Right lobe of liver (tissue), 6 donors: ENCODE measurements around the gene TGFBI. TPM values are rescaled to one million over a fixed set of nuclear protein-coding genes. Genes with fewer than 3 reads are reported as not detected.

Experiments used
- ATAC-seq, 4 donors: fragments of 200-7000 bp; cut with Tn5 transposase; one replicate each; pipeline ENCODE4 v1.9.1; 2020; ENCODE audit warnings: mild to moderate bottlenecking in 4 of 4, moderate library complexity in 4 of 4
- DNase-seq, 3 donors: peaks; one replicate each; pipeline ENCODE4 v3.0.0-alpha.2; 2020
- H3K27ac ChIP-seq, 3 donors: fragments of 200-600 bp; one replicate each; pipeline ENCODE4 v1.8.0; 2022
- H3K27me3 ChIP-seq, 2 donors: fragments of 200-600 bp; one replicate each; pipeline ENCODE4 v1.8.0; 2022
- H3K36me3 ChIP-seq, 4 donors: fragments of 200-600 bp; sonication (generic) in 1 of 4; one replicate each; pipeline versions ENCODE4 v1.5.1 to v1.8.0; 2017 to 2022; ENCODE audit warnings: control low read depth in 1 of 4
- H3K4me1 ChIP-seq, 4 donors: fragments of 200-600 bp; sonication (generic) in 1 of 4; one replicate each; pipeline versions ENCODE4 v1.5.1 to v1.8.0; 2017 to 2022; ENCODE audit warnings: control low read depth in 1 of 4
- H3K4me3 ChIP-seq, 3 donors: fragments of 200-600 bp; one replicate each; pipeline ENCODE4 v1.8.0; 2022
- H3K9me3 ChIP-seq, 4 donors: fragments of 200-600 bp; sonication (generic) in 1 of 4; one replicate each; pipeline versions ENCODE4 v1.5.1 to v1.8.0; 2017 to 2022; ENCODE audit warnings: control low read depth in 1 of 4
- POLR2A ChIP-seq: fragments of 450-650 bp; IDR thresholded peaks from one replicate; pipeline ENCODE4 v1.6.1; 2017; ENCODE audit warnings: antibody characterized with exemption, mild to moderate bottlenecking
- WGBS: methylation state at CpG from one replicate; pipeline ENCODE4 v1.1.6; 2018; ENCODE audit warnings: low coverage, low lambda C conversion rate; ENCODE audit not compliant: insufficient coverage; ENCODE audit errors: missing lambda C conversion rate; 5-methylcytosine and 5-hydroxymethylcytosine counted together
- intact Hi-C, 2 donors: fragments of 100-400 bp; cut with DNase I; formaldehyde crosslinking; loops; one replicate each; pipeline versions ENCODE4 v1.11.2 to v1.14.1; 2022
- total RNA-seq, 6 experiments: library from RNA; depleted of rRNA in 2 of 6; stranded (reverse); fragments of >200 nt in 2 of 6; fragmentation: NEBNext Ultra II Directional in 3 of 6; extraction: Animal tissue kit (Norgen Biotek cat#: 25700) in 3 of 6; gene quantifications; one replicate each; pipeline versions ENCODE4 v1.1.0 to v1.2.4, GENCODE V29; 2016 to 2023
- TF ChIP-seq, protein P1 (sequence below), 4 donors: fragments of 200-600 bp in 3 of 4; fragments of 450-650 bp in 1 of 4; IDR thresholded peaks; one replicate each; pipeline versions ENCODE4 v1.5.1 to v1.8.0; 2016 to 2022; ENCODE audit warnings: antibody characterized with exemption in 4 of 4, mild to moderate bottlenecking in 2 of 4
- donor health status: DM: no; HTN: yes; CAD: no.
- donor health status: DM: no; HTN: no; CAD: no.
- donor health status: DM: no; HTN: no; CAD: no.
- donor health status: DM: no; HTN: yes; CAD: no.
- donor health status: DM: no; HTN: yes; CAD: no.

Gene TGFBI
- total RNA-seq, 6 experiments from 2014 or later: 30.7 to 143 (median 87.2) TPM

DNA sequence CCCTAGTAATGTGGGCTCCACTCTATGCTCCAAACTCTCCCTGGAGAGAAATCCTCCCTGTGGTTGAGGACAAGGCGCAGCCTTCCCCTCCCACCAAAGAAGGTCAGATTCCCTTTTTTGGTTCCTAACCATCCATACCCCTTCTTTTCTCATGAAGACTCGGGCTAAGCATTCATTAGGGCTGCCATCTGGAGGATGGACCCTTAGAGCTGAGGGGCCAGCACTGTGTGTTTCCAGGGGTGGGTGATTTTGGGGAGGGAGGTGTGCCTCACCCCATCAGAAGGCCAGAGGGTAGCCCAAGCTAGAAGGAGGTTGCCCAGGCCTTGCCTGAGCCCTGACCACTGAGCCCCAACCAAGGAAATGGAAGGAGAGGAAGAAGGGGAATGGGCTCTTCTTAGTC, 36.8 kb downstream of the TGFBI start:
- H3K27ac ChIP-seq: peak overlapping the region in 1 of 3 donors; percentile 90

DNA sequence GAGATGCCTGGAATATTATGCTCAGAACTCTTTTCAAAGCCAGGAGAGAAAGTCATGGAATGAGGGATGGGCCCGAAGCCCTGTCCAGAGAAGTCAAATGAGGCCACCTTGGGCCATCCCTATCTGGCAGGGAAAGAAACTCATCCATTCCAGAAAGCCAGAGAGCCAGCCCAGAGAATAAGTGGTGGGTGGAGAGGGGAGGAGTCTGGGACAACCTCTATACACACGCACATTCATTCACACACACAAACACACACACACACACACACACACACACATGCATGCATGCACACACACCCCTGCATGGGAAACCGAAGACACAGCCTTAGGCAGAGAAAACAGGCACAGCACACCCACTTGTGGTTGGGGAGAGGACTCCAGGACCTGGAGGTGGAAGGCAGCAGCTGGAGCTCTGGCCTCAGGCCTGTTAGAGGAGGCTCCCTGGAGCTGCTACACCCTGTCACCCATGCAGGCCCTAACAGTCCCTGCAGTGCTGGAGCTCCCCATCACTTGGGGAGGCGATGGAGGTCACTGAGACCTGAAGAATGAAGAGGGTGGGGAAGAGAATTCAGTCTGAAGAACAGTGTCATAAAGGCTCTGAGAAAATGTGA, 38.0 kb downstream of the TGFBI start:
- no peak for TF ChIP-seq POLR2A
- TF ChIP-seq, protein P1, sequence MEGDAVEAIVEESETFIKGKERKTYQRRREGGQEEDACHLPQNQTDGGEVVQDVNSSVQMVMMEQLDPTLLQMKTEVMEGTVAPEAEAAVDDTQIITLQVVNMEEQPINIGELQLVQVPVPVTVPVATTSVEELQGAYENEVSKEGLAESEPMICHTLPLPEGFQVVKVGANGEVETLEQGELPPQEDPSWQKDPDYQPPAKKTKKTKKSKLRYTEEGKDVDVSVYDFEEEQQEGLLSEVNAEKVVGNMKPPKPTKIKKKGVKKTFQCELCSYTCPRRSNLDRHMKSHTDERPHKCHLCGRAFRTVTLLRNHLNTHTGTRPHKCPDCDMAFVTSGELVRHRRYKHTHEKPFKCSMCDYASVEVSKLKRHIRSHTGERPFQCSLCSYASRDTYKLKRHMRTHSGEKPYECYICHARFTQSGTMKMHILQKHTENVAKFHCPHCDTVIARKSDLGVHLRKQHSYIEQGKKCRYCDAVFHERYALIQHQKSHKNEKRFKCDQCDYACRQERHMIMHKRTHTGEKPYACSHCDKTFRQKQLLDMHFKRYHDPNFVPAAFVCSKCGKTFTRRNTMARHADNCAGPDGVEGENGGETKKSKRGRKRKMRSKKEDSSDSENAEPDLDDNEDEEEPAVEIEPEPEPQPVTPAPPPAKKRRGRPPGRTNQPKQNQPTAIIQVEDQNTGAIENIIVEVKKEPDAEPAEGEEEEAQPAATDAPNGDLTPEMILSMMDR (IDR thresholded peaks at IDR 0.05): peak in 2 of 4 donors; percentile 6
- H3K27ac ChIP-seq: peak overlapping the region; percentile 50 to 90 (median 77)
- intact Hi-C loops: no loop called here
- peak in 2 of 3 donors; percentile 60 to 70 for DNase-seq
- H3K4me1 ChIP-seq: peaks cover 0 to 24% (median 6%) of the 10 kb centered on the region in 4 donors
- H3K4me3 ChIP-seq: no peak overlapping the region
- no peaks in the 10 kb centered on the region for H3K9me3 ChIP-seq
- peak; percentile 60 to 81 (median 74) for ATAC-seq
- H3K27me3 ChIP-seq: no peaks in the 10 kb centered on the region
- no peaks in the 10 kb centered on the region for H3K36me3 ChIP-seq
- WGBS: 21% methylated on average over 3 of the region's 4 CpGs

More for the DNA sequence above, 36.8 kb downstream of the TGFBI start:
- H3K9me3 ChIP-seq: no peaks in the 10 kb centered on the region
- H3K27me3 ChIP-seq: no peaks in the 10 kb centered on the region
- no peaks in the 10 kb centered on the region for H3K36me3 ChIP-seq
- intact Hi-C loops: no loop called here
- no peak overlapping the region for H3K4me3 ChIP-seq
- WGBS: 100% methylated on average over 1 of the region's 2 CpGs
- no peak for TF ChIP-seq POLR2A
- TF ChIP-seq, protein P1 (IDR thresholded peaks at IDR 0.05): no peak
- no peak for ATAC-seq
- H3K4me1 ChIP-seq: peaks cover 0 to 24% (median 6%) of the 10 kb centered on the region in 4 donors
- DNase-seq: peak in 1 of 3 donors; percentile 37

DNA sequence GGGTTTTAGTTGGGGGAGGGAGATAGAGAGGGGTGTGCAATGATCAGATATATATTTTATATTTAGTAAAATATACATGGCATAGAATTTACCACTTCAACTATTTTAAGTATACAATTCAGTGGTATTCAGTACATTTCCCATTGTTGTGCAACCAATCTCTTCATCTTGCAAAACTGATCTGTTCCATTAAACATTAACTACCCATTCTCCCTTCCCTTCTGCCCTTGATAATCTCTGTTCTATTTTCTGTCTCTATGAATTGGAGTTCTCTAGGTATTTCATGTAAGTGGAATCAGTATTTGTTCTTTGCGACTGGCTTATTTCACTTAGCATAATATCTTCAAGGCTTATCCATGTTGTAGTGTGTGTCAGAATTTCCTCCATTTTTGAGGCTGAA, 38.6 kb downstream of the TGFBI start:
- intact Hi-C loops: no loop called here
- H3K27me3 ChIP-seq: no peaks in the 10 kb centered on the region
- no peaks in the 10 kb centered on the region for H3K36me3 ChIP-seq
- TF ChIP-seq, protein P1 (IDR thresholded peaks at IDR 0.05): no peak
- no peak for TF ChIP-seq POLR2A
- peak overlapping the region; percentile 50 to 90 (median 77) for H3K27ac ChIP-seq
- no peak overlapping the region for H3K4me3 ChIP-seq
- 25% methylated on average over 1 of the region's 1 CpG for WGBS
- H3K9me3 ChIP-seq: no peaks in the 10 kb centered on the region
- DNase-seq (no peak), ATAC-seq (peak; percentile 71 to 81 (median 74))
- peaks cover 0 to 21% (median 6%) of the 10 kb centered on the region in 4 donors for H3K4me1 ChIP-seq

DNA sequence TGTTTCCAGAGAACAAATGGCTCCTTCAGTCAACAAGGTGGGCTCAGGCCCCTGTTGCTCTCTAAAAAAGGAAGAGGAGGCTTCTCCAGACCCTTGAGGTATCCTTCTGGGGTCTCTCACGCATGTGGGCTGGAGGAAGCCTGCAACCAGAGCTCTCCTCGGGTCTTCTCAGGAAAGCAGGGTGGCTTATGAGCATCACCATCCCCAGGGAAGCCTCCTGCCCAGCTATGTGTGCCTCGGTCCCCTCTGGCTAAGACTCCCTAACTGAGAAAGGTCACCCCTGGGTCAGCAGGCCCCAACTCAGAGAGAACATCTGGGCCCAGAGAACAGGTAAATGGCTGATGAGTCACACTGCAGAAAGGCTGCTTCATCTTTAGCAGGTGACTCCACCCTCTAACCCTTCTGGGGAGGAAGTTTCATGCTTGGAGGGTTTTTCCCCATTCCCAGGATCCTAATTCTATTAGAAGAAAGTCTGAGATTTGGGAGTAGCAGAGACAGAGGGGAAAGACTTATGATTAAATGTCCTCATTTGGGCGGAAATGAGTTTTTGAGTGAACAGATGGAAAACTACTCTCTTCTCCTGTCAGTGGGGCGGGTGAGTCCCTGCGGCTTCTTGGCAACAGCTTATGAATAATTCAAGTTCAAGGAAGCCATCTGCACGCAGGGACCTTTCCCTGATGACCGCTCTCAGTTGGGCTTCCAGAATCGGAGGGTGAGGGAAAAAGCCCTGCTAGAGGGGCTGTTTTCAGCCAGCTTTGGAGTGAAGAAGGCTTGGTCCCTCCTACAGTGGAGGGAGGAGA, 41.9 kb downstream of the TGFBI start:
- no peaks in the 10 kb centered on the region for H3K9me3 ChIP-seq
- TF ChIP-seq, protein P1 (IDR thresholded peaks at IDR 0.05): no peak
- TF ChIP-seq POLR2A: no peak
- no peak overlapping the region for H3K27ac ChIP-seq
- no peak overlapping the region for H3K4me3 ChIP-seq
- ATAC-seq (no peak), DNase-seq (peak in 1 of 3 donors; percentile 31)
- intact Hi-C loops: no loop called here
- no peaks in the 10 kb centered on the region for H3K36me3 ChIP-seq
- peaks cover 0 to 20% (median 6%) of the 10 kb centered on the region in 4 donors for H3K4me1 ChIP-seq
- 81% methylated on average over 6 of the region's 9 CpGs for WGBS
- no peaks in the 10 kb centered on the region for H3K27me3 ChIP-seq
